NCI-H1092 treated with DMSO at 0.1 percent for 48 hours (cell line): Measurements from ENCODE around the gene NAA60.
A peak's percentile ranks its signal among the peaks of the same experiment; 100 is the strongest.

Source experiments
- DNase-seq: peaks from one replicate; lab custom pipeline; 2025; lab: John Stamatoyannopoulos, UW

The NAA60 gene

DNA sequence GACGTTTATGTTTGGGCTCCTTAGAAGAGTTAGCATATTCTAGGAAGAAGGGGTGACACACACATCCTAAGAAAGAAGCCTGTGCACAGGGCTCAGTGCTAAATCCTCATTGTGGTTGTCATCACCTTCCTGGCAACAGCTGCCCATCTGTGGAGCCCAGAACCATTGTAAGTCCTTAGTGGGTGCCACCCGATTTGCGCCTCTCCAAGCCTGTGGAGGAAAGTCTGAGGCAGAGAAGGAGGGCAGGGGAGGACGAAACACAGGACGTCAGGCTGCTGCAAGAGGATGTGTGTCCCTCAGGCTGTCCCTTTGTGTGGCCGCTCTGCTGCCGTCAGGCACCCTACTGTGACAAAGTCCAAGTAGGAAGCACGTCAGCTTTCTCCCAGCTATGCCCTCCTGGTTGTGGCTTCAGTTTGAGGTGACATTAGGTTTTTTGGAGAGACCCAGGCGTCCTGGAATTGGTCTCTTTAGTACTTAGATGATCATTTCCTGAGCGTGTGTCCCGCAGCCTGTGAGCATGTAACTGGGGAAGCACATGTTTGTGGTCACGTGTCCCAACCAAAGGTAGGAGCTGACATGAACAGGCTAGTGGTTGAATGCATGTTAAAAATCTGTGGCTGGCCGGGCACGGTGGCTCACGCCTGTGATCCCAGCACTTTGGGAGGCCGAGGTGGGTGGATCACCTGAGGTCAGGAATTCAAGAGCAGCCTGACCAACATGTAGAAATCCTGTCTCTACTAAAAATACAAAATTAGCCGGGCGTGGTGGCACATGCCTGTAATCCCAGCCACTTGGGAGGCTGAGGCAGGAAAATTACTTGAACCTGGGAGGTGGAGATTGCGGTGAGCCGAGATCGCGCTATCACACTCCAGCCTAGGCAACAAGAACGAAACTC lies 68.1 kb downstream of the NAA60 start:
- no peak for DNase-seq

DNA sequence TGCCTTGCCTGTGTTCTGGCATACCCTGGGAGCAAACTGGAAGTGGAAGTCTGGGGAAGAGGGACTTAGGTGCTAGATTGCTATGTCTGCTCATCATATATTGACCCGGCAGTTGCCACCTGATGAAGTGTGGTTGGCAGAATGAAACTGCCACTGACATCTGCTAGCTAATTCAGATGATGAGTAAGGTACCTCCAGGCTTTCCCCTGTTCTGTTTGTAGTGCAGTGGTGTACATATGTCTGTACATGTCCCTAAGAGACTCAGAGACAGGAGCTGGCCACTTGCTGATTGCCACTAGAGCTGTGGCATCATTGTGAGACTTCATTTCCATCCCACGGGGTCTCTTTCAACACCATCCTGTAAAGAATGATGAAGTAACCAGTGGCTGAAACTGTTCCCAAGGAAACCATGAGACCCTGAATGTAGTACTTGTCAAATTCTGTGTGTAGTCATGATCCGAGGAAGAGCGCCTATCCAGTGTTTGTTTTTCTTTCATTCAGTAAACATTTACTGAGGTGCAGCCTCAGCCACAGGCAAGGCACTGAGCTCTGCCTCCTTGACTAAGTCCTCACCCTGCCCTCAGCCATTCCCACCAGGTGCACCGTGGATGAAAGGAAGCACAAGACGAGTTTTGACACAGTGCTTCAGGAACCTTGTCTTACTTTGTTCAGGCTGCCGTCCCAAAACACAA lies 70.6 kb downstream of the NAA60 start:
- no peak for DNase-seq

DNA sequence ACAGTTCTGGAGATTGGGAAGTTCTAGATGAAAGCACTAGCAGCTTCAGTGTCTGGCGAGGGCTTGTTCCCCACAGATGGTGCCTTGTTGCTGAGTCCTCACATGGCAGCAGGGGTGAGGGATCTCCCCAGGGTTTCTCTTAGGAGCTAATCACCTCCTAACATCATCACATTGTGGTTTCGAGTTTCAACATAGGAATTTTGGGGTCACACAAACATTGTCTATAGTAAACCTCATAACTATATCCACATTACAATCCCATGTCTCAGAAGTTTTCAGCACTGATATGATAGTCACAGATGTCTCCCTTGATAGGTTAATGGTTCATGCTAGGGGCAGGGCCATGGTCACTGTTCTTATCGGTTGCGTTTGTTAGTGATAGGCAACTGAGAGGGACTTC lies 71.1 kb downstream of the NAA60 start:
- no peak for DNase-seq

DNA sequence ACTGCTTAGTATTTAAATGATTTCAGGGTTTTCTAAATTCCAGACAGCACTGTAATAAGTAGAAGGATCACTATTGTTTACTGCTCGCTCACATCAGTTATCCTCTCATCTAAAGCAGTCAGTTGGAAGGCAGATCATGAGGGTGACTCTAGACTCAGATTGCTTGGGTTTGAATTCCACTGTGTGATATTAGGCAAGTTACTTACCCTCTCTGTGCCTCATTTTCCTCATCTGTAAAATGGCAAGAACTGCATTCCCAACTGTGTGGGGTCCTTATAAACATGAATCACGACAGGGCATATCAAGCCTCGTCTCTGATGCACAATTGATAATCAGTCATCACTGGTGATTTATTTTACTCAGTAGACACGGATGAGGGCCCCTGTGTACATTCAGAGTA lies 72.4 kb downstream of the NAA60 start:
- DNase-seq = no peak

DNA sequence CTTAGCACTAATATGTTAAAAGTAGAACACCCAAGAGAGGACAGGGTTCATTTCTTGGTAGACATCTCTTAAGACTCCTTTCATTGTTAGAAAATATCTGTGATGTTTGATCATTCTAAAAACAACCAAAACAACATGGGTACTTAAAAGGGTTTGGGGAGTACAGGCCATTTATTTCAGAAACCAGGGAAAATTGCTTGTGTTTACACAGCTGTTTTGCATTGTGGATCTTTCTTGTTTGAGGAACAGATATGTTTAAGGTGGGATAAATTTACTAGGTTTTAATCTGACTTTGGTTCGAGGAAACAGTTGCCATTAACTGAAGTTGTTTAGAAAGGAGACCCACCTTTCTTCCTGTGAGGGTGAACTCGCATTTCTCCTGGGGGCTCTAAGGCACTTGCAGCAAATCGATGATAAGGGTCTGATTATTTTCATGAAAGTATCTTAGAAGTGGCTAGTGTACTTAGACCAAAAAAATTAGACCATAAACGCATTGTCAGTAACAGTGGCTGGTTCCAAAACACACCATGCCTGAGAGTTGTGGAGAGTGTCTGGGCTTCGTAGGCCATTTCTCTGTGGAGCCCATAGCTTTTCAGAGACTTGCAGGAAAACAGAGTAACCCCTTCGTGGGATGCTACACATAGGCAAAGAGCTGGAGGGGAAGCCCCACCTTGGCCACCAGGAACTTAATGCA lies 75.0 kb downstream of the NAA60 start:
- DNase-seq = peak; percentile 30

DNA sequence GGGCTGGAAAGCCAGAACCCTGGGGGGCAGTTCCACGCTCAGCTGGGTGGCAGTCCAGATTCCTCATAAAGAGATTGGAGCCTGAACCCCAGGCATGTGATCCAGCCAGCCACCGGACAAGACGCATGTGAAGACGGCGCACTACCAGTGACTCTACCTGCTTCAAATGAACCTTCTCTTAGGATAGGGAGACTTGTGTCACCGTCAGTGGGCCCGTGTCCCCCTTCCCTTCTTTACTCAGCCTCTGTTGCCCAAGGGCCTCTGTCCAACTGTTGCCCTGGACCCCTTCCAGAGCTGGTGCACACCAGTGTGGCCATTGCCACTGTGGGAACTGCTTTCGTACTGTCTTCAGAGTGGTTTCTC lies 75.5 kb downstream of the NAA60 start:
- DNase-seq = no peak

DNA sequence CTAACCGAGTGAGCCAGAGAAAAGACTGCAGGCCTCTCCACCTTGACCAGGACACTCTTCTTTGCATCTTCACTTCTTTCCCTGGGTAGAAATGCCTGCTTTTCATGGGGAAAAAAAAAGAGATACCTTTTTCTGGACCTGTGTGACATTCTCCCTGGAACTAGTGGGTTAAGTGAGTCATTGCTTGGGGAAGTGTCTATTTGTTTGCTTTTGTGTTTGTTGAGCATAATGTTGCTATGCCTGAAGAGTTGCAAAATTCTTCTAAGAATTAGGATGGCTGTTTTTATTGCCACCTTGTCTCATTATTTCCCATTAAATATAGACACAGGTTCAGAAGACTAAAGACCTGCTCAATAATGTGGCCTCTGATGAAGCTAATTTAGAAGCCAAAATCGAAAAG lies 76.1 kb downstream of the NAA60 start:
- DNase-seq = no peak

DNA sequence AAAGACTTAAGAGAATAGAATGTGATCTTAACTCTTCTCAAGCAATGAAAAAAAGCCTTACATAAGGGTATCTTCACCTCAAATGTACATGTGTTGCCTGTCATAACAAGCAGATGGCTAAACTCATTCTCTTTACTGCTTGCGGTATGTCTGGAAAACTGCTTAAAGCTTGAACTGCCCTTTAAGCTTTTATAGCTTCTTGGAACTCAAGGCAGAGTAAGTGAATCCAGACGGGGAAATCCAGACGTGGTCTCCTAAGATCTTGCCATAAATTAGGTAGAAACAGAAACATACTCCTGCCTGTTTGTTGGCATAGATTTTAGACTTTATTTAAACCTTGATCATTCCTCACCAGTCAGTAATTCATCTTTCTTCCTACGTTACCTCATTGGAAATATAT lies 76.9 kb downstream of the NAA60 start:
- DNase-seq = no peak

DNA sequence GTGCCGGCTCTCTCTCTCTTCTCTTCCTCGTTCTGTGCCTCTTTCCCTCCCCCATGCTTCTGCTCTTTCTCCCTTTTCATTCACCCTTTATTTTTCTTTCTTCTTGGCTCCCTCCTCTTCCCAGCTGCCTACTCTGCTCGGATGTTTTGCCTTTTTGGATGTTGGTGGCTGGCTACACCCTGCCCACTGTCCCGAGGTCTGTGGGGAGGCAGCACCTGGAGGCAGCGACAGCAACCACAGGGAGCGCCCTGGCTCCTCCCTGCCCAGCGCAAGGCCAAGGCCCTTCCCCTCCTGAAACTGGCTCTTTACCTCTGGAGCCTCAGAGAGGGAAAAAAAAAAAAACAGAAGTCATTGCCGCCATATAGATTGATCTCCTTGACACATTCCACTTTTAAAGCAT lies 77.4 kb downstream of the NAA60 start:
- DNase-seq = no peak

DNA sequence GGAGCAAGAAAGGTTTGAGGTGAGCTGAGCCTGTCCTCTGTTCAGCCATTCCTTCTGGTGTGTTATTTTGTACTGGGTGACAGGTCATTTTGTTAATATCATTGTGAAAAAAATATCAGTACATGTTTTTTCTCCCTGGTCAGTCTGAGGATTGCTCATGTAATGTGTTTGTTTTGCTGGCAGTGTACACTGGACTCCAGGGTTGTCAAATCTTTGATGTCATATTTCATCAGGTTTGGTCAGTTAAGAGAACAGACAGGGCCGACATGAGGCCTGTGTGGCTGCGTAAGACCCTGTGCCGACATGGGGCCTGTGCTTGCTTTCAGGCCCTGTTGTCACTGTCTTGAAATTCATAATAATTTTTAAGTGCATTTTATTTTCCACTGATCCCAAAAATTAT lies 79.8 kb downstream of the NAA60 start:
- DNase-seq = no peak

DNA sequence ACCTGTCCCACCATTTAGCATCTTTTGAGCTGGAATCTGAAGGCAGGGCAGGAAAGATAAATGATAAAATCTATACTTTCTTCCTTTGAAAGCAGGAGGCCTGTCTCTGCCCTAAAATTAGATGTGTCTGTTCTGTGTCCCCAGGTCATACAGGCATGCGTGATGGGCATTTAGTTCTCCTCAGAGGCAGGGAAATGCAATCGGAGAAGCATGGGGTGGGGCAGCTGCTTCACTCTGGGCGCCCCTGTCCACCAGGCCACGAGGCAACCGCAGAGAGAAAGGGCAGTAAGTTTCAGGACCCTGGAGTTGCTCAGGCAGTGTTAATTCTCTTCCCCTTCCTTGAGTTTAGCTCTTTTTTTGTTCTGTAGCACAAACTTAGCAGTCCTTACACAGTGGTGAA lies 82.5 kb downstream of the NAA60 start:
- DNase-seq = no peak

DNA sequence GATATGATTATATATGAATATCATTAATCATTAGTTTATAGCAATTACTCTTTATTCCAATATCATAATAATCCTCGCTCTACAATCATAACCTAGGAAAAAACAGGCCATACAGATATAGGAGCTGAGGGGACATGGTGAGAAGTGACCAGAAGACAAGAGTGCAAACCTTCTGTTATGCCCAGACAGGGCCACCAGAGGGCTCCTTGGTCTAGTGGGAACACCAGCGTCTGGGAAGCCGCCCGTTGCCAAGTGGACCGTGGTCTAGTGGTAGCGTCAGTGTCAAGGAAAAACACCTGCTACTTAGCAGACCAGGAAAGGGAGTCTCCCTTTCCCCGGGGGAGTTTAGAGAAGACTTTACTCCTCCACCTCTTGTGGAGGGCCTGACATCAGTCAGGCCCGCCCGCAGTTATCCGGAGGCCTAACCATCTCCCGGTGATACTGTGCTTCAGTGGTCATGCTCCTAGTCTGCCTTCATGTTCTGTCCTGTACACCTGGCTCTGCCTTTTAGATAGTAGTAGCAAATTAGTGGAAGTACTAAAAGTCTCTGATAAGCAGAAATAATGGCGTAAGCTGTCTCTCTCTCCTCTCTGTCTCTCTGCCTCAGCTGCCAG lies 83.8 kb downstream of the NAA60 start:
- DNase-seq = peak; percentile 67

DNA sequence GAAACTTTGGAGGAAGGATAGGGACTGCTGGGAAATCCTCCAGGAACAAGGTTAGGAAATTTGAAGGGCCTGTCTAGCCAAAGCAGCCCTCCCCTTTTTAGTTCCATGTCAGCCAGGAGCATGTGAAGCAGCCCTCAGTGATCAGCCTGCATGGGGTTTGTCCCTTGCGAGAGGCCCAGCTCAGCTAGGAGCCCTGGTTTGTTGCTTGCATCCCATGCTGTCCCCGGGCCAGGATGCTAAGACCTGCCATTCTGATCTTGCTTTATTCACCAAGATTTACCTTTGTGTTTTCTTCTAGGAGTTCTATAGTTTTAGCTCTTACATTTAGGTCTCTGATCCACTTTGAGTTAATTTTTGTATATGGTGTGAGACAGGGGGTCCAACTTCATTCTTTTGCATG lies 84.9 kb downstream of the NAA60 start:
- DNase-seq = no peak

DNA sequence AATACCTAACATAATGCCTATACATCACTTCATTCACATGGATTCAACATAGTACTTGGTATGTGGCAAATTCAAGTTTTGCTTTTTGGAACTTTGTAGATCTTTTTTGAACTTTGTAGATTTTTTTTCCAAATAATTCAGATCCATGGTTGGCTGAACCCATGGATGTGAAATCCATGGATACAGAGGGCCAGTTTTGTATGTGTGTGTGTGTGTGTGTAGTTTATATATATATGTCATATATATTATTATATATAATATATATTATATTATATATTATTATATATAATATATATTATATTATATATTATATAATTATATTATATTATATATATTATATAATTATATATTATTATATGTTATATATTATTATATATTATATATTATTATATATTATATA lies 85.7 kb downstream of the NAA60 start:
- DNase-seq = no peak

DNA sequence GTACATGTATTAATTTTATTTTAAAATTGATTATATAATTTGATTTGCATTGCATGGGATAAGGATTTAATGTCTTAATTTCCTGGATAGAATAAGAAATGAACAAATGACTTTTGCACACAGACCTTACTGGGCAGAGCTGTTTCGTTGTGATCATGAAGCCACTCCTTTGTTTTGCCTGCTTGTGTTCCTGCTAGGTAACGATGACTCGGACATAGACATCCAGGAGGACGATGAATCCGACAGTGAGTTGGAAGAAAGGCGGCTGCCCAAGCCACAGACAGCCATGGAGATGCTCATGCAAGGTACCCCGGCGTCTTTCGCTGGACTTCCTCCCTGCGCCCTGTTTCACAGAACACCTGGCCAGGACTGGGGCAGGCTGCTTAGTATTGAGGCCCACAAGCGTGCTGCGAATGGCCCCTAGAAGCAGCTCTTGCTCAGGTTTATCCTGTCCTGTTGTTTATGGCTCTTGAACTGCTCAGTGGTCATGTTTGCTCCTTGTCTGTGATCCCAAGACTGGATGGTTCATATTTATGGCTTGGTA lies 87.0 kb downstream of the NAA60 start:
- DNase-seq = no peak

DNA sequence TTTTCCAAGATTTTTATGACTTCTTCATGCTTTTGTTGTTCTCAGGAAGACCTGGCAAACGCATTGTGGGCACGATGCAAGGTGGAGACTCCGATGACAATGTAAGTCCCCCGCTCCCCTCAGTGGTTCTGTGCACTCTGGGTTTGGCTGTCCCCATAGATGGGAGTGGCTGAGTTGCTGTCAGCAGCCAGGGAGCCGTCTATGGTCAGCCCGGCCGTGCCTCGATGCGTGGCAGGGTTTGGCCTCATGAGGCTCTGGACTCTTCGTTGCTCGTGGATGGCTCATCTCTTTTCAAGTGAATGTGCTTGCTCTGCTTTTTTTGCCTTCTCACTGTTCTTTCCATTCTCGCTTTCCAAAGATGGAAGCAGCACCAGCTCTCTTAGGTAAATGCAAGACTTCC lies 89.3 kb downstream of the NAA60 start:
- no peak for DNase-seq

DNA sequence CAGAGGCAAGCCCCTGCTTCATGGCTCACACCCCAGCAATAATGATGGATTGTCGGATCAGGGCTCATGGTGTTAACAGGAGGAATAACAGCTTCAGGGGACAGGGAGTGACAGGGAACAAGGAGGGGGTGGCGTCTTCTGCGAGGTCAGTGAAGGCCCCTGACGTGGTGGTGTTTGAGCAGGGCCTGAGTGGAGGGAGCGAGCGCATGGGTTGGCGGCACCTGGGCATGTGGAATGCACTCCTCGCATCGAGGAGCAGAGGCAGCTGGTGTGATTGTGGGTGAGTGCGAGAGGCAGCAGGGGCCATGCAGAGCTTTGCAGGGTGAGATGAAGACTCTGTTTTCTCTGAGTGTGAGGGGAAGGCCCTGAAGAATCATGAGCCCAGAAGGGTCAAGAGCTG lies 90.6 kb downstream of the NAA60 start:
- no peak for DNase-seq

DNA sequence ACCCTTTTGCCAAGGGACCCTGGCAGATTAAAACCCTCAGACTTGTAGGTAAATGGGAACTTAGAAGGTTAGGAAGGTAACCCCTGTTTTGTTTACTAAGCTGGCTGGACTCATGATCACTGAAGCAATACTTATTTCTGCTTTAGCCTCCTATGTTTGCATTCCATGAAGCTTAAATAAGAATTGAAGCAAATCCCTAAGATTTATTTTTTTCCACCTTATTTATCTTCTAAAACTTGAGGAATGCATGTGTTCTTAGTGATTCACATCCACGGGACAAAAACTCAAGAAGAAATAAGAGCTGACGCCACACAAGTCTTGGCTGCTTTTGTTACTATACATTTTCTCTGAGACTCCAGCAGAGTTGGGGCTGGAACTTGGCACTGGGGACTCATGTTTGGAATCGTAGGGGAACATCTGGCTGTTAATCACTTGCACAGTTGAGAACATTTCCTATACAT lies 92.8 kb downstream of the NAA60 start:
- DNase-seq = no peak
